HepG2 (cell line): ENCODE data around the gene TBCB. TPM values are rescaled to one million over a fixed set of nuclear protein-coding genes. Genes with fewer than 3 reads are reported as not detected.

Experiments
- BATF2 ChIP-seq: sonication (generic); formaldehyde crosslinking; IDR thresholded peaks from 2 replicates; pipeline ENCODE4 v1.8.0; 2022; ENCODE audit warnings: mild to moderate bottlenecking, missing genetic modification reagents, moderate library complexity
- CREB1 ChIP-seq, 2 experiments: fragments of 450-650 bp in 1 of 2; IDR thresholded peaks; 2 replicates each; pipeline ENCODE4 v1.6.1; 2016 to 2017; ENCODE audit warnings: control low read depth in 1 of 2, mild to moderate bottlenecking in 1 of 2, missing compliant biosample characterization in 1 of 2, missing genetic modification characterization in 1 of 2
- E2F5 ChIP-seq: sonication (generic); formaldehyde crosslinking; conservative IDR thresholded peaks from 2 replicates; pipeline ENCODE4 v1.4.0; 2020; ENCODE audit warnings: missing genetic modification reagents
- FOXK2 ChIP-seq: fragments of 450-650 bp; IDR thresholded peaks from 2 replicates; pipeline ENCODE4 v1.6.1; 2016
- GFI1 ChIP-seq: sonication (generic); formaldehyde crosslinking; IDR thresholded peaks from 2 replicates; pipeline ENCODE4 v1.5.0; 2020; ENCODE audit warnings: missing genetic modification reagents, mild to moderate bottlenecking, borderline replicate concordance
- KDM4B ChIP-seq: sonication (generic); formaldehyde crosslinking; IDR thresholded peaks from 2 replicates; pipeline ENCODE4 v1.4.0; 2020; ENCODE audit warnings: missing genetic modification reagents
- MAFG ChIP-seq: sonication (generic); formaldehyde crosslinking; IDR thresholded peaks from 2 replicates; pipeline ENCODE4 v1.5.1; 2020; ENCODE audit warnings: mild to moderate bottlenecking, missing genetic modification reagents
- MIER3 ChIP-seq: IDR thresholded peaks from 2 replicates; pipeline ENCODE4 v1.6.1; 2016; ENCODE audit warnings: missing compliant biosample characterization, borderline replicate concordance
- NAIF1 ChIP-seq: sonication (generic); formaldehyde crosslinking; IDR thresholded peaks from 2 replicates; pipeline ENCODE4 v1.5.0; 2020; ENCODE audit warnings: mild to moderate bottlenecking, missing genetic modification reagents, borderline replicate concordance
- NKX3-1 ChIP-seq: sonication (generic); formaldehyde crosslinking; IDR thresholded peaks from 2 replicates; pipeline ENCODE4 v1.5.0; 2020; ENCODE audit warnings: missing genetic modification reagents
- NR2C2 ChIP-seq: sonication (generic); formaldehyde crosslinking; IDR thresholded peaks from 2 replicates; pipeline ENCODE4 v1.4.0; 2020; ENCODE audit warnings: missing genetic modification reagents, mild to moderate bottlenecking, moderate library complexity, borderline replicate concordance
- PAF1 ChIP-seq: IDR thresholded peaks from 2 replicates; pipeline ENCODE4 v1.6.1; 2016; ENCODE audit warnings: missing genetic modification reagents, missing compliant biosample characterization
- PRDM4 ChIP-seq: sonication (generic); formaldehyde crosslinking; IDR thresholded peaks from 2 replicates; pipeline ENCODE4 v1.9.0; 2021; ENCODE audit warnings: missing genetic modification reagents, borderline replicate concordance
- RBM22 ChIP-seq: fragments of 200-400 bp; formaldehyde crosslinking; optimal IDR thresholded peaks from 2 replicates; pipeline ENCODE3; 2017; ENCODE audit warnings: mild to moderate bottlenecking, low read length, moderate library complexity
- RCOR2 ChIP-seq: IDR thresholded peaks from 2 replicates; pipeline ENCODE4 v1.6.1; 2016; ENCODE audit warnings: missing biosample characterization, missing genetic modification reagents
- RFXANK ChIP-seq: IDR thresholded peaks from 2 replicates; pipeline ENCODE4 v1.6.1; 2016
- RXRA ChIP-seq: sonication (generic); formaldehyde crosslinking; IDR thresholded peaks from 2 replicates; pipeline ENCODE4 v1.5.1; 2020; ENCODE audit warnings: missing genetic modification reagents
- SKI ChIP-seq: fragments of 450-650 bp; IDR thresholded peaks from one replicate; pipeline ENCODE4 v1.6.1; 2018; ENCODE audit warnings: mild to moderate bottlenecking; ENCODE audit not compliant: partially characterized antibody
- SP2 ChIP-seq: sonication (generic); formaldehyde crosslinking; IDR thresholded peaks from 2 replicates; pipeline ENCODE4 v1.5.1; 2020; ENCODE audit warnings: mild to moderate bottlenecking, missing genetic modification reagents
- TCF7L2 ChIP-seq: IDR thresholded peaks from 2 replicates; pipeline ENCODE4 v1.6.1; 2011; ENCODE audit warnings: mild to moderate bottlenecking, low read depth, low read length, moderate library complexity
- TGIF2 ChIP-seq: IDR thresholded peaks from 2 replicates; pipeline ENCODE4 v1.6.1; 2016; ENCODE audit warnings: control low read depth, missing compliant biosample characterization
- ZNF335 ChIP-seq: sonication (generic); formaldehyde crosslinking; IDR thresholded peaks from 2 replicates; pipeline ENCODE4 v1.4.0; 2020; ENCODE audit warnings: missing genetic modification reagents
- ZNF44 ChIP-seq: sonication (generic); formaldehyde crosslinking; IDR thresholded peaks from 2 replicates; pipeline ENCODE4 v1.5.1; 2020; ENCODE audit warnings: mild to moderate bottlenecking, missing genetic modification reagents
- ZNF547 ChIP-seq: sonication (generic); formaldehyde crosslinking; IDR thresholded peaks from 2 replicates; pipeline ENCODE4 v1.5.1; 2020; ENCODE audit warnings: mild to moderate bottlenecking, missing genetic modification reagents
- ZNF563 ChIP-seq: sonication (generic); formaldehyde crosslinking; IDR thresholded peaks from 2 replicates; pipeline ENCODE4 v1.8.0; 2022; ENCODE audit warnings: mild to moderate bottlenecking, moderate library complexity, missing genetic modification reagents
- ZNF619 ChIP-seq: sonication (generic); formaldehyde crosslinking; IDR thresholded peaks from 2 replicates; pipeline ENCODE4 v1.4.0; 2020; ENCODE audit warnings: mild to moderate bottlenecking, missing genetic modification reagents
- ZNF839 ChIP-seq: sonication (generic); formaldehyde crosslinking; IDR thresholded peaks from 2 replicates; pipeline ENCODE4 v1.4.0; 2020; ENCODE audit warnings: missing genetic modification reagents, mild to moderate bottlenecking, borderline replicate concordance
- ZSCAN29 ChIP-seq: sonication (generic); formaldehyde crosslinking; conservative IDR thresholded peaks from 2 replicates; pipeline ENCODE4 v1.4.0; 2020; ENCODE audit warnings: mild to moderate bottlenecking, missing genetic modification reagents
- polyA plus RNA-seq, 8 experiments: library from polyadenylated mRNA; depleted of rRNA in 3 of 8; stranded (reverse) in 7 of 8; unstranded in 1 of 8; fragments of >200 nt; fragmentation: Illumina TruSeq in 4 of 8; extraction: Trizol in 4 of 8; gene quantifications; 2 replicates each; pipeline versions ENCODE4 v1.2.1 to v1.2.3, GENCODE V29; 2011 to 2016; ENCODE audit warnings: low read depth in 4 of 8, missing spikeins in 1 of 8, mixed read lengths in 1 of 8; ENCODE audit not compliant: insufficient read depth in 1 of 8
- total RNA-seq, 5 experiments: library from RNA; depleted of rRNA; stranded (reverse); fragments of >200 nt; fragmentation: Illumina TruSeq; extraction: Trizol; gene quantifications; 2 replicates each; pipeline ENCODE4 v1.2.3, GENCODE V29; 2016; ENCODE audit warnings: low read depth in 1 of 5

Gene TBCB
- total and polyA plus RNA-seq, 2 of the 13 experiments (the other 11 are each of a cell fraction or from before 2014, with no cell fraction given): 271 to 276 TPM

DNA sequence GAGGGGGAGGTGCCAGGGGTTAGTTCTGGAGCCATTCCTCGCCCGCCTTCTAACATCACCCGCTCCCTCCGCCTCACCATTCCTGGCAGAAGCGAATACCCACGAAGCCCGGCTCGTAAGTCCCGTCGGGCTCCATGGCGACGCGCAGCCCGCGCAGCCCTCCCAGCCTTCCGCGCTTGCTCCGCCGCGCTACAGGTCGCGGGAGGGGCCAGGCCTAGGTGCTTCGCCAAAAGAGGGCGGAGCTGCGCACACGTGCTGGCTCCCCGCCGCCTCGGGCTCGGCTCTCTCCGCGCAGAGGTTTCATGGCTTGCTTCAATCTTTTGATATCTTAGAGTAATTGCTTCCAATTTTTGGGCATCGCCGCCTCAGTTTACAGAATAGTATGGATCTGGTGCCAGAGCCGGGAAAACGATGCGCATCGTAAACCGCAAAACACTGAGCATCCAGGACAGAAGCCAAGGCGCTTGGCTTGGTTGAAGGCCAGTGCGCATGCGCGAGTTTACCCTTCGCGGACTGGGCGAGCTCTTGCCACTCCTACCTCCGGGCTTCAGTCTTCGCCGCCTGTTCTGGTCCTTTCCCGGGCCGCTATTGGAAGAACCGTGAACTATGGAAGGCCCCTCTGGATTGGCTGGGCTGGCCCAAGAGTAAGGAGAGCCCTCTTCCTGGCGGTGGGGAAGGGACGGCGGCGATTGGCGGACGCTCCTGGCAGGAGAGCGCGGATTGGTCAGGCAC is 381 bp upstream of the TBCB start, which contains the start of gene POLR2I (continued):
- peak; percentile 84 for TF ChIP-seq BATF2 (CRISPR knock-in tag)
- TF ChIP-seq KDM4B (CRISPR knock-in tag): 0 out of 2 replicates have a peak, but pooled peaks have one; percentile 60
- no peak for TF ChIP-seq FOXK2
- TF ChIP-seq TGIF2 (CRISPR knock-in tag): peak; percentile 61
- TF ChIP-seq SKI: no peak
- peak; percentile 80 for TF ChIP-seq ZNF563 (CRISPR knock-in tag)
- TF ChIP-seq RXRA (CRISPR knock-in tag): peak; percentile 80
- TF ChIP-seq PAF1 (CRISPR knock-in tag): no peak
- TF ChIP-seq TCF7L2: no peak
- peak; percentile 93 for TF ChIP-seq ZNF547 (CRISPR knock-in tag)
- TF ChIP-seq RCOR2 (CRISPR knock-in tag): no peak
- TF ChIP-seq ZNF335 (CRISPR knock-in tag): peak; percentile 56; the same call in 1 of the 2 replicates
- 0 out of 2 replicates have a peak, but pooled peaks have one; percentile 50 for TF ChIP-seq ZNF44 (CRISPR knock-in tag)
- peak; percentile 65; the same call in 1 of the 2 replicates for TF ChIP-seq E2F5 (CRISPR knock-in tag)
- no peak for TF ChIP-seq MIER3 (CRISPR knock-in tag)
- TF ChIP-seq CREB1 (IDR thresholded peaks at IDR 0.05): peak; percentile 61; the same call in 1 of the 2 replicates
- TF ChIP-seq CREB1 (CRISPR knock-in tag; IDR thresholded peaks at IDR 0.05): peak; percentile 58; the same call in 1 of the 2 replicates
- 0 out of 2 replicates have a peak, but pooled peaks have one; percentile 36 for TF ChIP-seq RFXANK (CRISPR knock-in tag)
- TF ChIP-seq NKX3-1 (CRISPR knock-in tag): peak; percentile 93
- peak; percentile 91 for TF ChIP-seq SP2 (CRISPR knock-in tag)
- no peak for TF ChIP-seq PRDM4
- TF ChIP-seq NR2C2 (CRISPR knock-in tag): no peak; the same call in 1 of the 2 replicates
- TF ChIP-seq NAIF1: peak; percentile 87
- TF ChIP-seq MAFG: no peak
- peak; percentile 55 for TF ChIP-seq GFI1 (CRISPR knock-in tag)
- TF ChIP-seq ZNF839 (CRISPR knock-in tag): peak; percentile 80; the same call in 1 of the 2 replicates
- 0 out of 2 replicates have a peak, but pooled peaks have one; percentile 30 for TF ChIP-seq ZSCAN29 (CRISPR knock-in tag)
- TF ChIP-seq RBM22: peak; percentile 23
- TF ChIP-seq ZNF619 (CRISPR knock-in tag): peak; percentile 63
